ENCODE measurements around the gene DDIAS. TPM values are rescaled to one million over a fixed set of nuclear protein-coding genes. Genes with fewer than 3 reads are reported as not detected.
"Not testable (repeated sequence)": the region's sequence is repeated elsewhere in the genome, so short reads cannot be mapped to it uniquely, and the experiment has no call there.

The DDIAS gene
- total RNA-seq, 2 donors from 2014 or later = 14.4 to 24.1 TPM

DNA sequence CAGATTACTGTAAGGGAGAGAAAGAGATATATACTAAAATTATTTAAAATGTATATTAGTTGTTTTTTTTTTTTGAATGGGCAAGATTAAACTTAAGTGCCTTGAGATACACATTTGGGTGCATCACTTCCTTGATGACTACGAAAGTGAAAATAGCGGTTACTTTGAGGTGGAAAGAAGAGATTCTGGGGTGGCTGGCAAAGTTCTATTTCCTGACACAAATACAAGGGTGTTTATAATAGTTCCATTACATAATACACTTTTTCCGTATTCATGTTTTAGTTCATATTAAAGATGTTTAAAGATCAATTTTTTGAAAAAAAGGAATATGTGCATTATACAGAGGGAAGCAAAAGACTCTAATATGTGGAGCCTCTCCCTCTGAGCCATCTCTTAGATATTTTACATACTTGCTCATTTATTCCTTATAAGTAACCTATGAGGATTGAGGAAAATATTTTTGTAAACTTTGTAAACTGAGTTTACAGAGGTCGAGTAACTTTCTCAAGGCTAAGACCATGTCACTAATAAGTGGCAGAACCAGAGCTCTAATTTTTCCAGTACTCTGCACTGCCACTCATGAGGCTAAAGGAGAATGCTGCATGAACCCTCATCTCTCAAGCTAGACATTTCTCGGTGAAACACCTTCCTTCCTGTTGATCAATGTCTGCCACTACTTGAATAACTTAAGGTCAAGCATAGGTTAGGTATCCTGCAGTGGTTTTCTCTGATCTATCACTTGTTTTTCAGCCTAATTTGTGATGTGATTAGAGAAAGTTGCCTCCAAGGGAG, 58.6 kb downstream of the DDIAS start:
- no peak overlapping the region for H3K4me3 ChIP-seq (ENCODE audit: low read length)
- TF ChIP-seq, protein P1, sequence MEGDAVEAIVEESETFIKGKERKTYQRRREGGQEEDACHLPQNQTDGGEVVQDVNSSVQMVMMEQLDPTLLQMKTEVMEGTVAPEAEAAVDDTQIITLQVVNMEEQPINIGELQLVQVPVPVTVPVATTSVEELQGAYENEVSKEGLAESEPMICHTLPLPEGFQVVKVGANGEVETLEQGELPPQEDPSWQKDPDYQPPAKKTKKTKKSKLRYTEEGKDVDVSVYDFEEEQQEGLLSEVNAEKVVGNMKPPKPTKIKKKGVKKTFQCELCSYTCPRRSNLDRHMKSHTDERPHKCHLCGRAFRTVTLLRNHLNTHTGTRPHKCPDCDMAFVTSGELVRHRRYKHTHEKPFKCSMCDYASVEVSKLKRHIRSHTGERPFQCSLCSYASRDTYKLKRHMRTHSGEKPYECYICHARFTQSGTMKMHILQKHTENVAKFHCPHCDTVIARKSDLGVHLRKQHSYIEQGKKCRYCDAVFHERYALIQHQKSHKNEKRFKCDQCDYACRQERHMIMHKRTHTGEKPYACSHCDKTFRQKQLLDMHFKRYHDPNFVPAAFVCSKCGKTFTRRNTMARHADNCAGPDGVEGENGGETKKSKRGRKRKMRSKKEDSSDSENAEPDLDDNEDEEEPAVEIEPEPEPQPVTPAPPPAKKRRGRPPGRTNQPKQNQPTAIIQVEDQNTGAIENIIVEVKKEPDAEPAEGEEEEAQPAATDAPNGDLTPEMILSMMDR (conservative IDR thresholded peaks at IDR 0.05) = no peak
- peaks cover 15% of the 10 kb centered on the region for H3K4me1 Mint-ChIP-seq
- H3K36me3 Mint-ChIP-seq (ENCODE audit: low read depth) = no peaks in the 10 kb centered on the region
- H3K9me3 Mint-ChIP-seq = peaks cover 3% of the 10 kb centered on the region
- H3K4me1 ChIP-seq (ENCODE audit: control insufficient read depth, insufficient read depth, low read length) = no peaks in the 10 kb centered on the region
- H3K4me3 Mint-ChIP-seq = no peak overlapping the region
- no peaks in the 10 kb centered on the region for H3K36me3 ChIP-seq (ENCODE audit: control insufficient read depth, insufficient read depth, low read length)
- no peaks in the 10 kb centered on the region for H3K9me3 ChIP-seq (ENCODE audit: control insufficient read depth, low read length)
- DNase-seq = no peak
- H3K9ac ChIP-seq (ENCODE audit: extremely low read depth, low read length, poor library complexity, severe bottlenecking) = no peak overlapping the region
- no peak overlapping the region for H3K27ac ChIP-seq (ENCODE audit: low read depth, low read length)
- H3K27me3 ChIP-seq (ENCODE audit: control insufficient read depth, insufficient read depth, low read length, poor library complexity, severe bottlenecking) = no peaks in the 10 kb centered on the region
- 94 to 100% methylated on average over 1 to 4 of the region's 5 CpGs for WGBS, 2 experiments (ENCODE audit: insufficient coverage in 1 of 2, insufficient read length in 1 of 2)
- H3K27ac Mint-ChIP-seq = no peak overlapping the region
- H3K27me3 Mint-ChIP-seq (ENCODE audit: insufficient read depth) = peaks cover 7% of the 10 kb centered on the region

- H3K9ac ChIP-seq (ENCODE audit: extremely low read depth, low read length, poor library complexity, severe bottlenecking) = no peak overlapping the region
- H3K4me1 ChIP-seq (ENCODE audit: control insufficient read depth, insufficient read depth, low read length) = no peaks in the 10 kb centered on the region
- H3K36me3 ChIP-seq (ENCODE audit: control insufficient read depth, insufficient read depth, low read length) = no peaks in the 10 kb centered on the region
- Mint-ChIP-seq H3K4me1 (peaks cover 15% of the 10 kb centered on the region), H3K27ac (no peak overlapping the region), H3K27me3 (ENCODE audit: insufficient read depth) (peaks cover 7% of the 10 kb centered on the region), H3K36me3 (ENCODE audit: low read depth) (no peaks in the 10 kb centered on the region), H3K9me3 (no peaks in the 10 kb centered on the region), H3K4me3 (no peak overlapping the region)
- no peaks in the 10 kb centered on the region for H3K27me3 ChIP-seq (ENCODE audit: control insufficient read depth, insufficient read depth, low read length, poor library complexity, severe bottlenecking)
- TF ChIP-seq, protein P1 (conservative IDR thresholded peaks at IDR 0.05) = no peak
- no peak for DNase-seq
- WGBS, 2 experiments (ENCODE audit: insufficient coverage in 1 of 2, insufficient read length in 1 of 2) = 86 to 97% methylated on average over 1 to 2 of the region's 2 CpGs
- no peak overlapping the region for H3K4me3 ChIP-seq (ENCODE audit: low read length)
- no peak overlapping the region for H3K27ac ChIP-seq (ENCODE audit: low read depth, low read length)
- H3K9me3 ChIP-seq (ENCODE audit: control insufficient read depth, low read length) = no peaks in the 10 kb centered on the region
Observed at GRCh38 chr11:82960779-82961143, 59.2 kb downstream of the DDIAS start.

DNA sequence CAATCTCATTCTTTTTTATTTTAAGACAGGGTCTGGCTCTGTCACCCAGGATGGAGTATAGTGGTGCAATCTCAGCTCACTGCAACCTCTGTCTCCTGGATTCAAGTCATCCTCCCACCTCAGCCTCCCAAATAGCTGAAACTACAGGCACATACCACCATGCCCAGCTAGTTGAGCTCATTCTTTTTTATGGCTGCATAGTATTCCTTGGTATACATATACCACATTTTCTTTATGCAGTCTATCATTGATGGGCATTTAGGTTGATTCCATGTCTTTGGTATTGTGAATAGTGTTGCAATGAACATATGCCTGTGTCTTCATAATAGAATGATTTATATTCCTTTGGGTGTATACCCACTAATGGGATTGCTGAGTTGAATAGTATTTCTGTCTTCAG, 60.5 kb downstream of the DDIAS start:
- H3K27me3 Mint-ChIP-seq (ENCODE audit: insufficient read depth); H3K36me3 ChIP-seq (ENCODE audit: control insufficient read depth, insufficient read depth, low read length); H3K4me1 Mint-ChIP-seq; H3K4me1 ChIP-seq (ENCODE audit: control insufficient read depth, insufficient read depth, low read length); DNase-seq; H3K9me3 Mint-ChIP-seq; H3K4me3 ChIP-seq (ENCODE audit: low read length); H3K27ac ChIP-seq (ENCODE audit: low read depth, low read length); H3K27ac Mint-ChIP-seq; H3K4me3 Mint-ChIP-seq; H3K9ac ChIP-seq (ENCODE audit: extremely low read depth, low read length, poor library complexity, severe bottlenecking); H3K9me3 ChIP-seq (ENCODE audit: control insufficient read depth, low read length); H3K27me3 ChIP-seq (ENCODE audit: control insufficient read depth, insufficient read depth, low read length, poor library complexity, severe bottlenecking); H3K36me3 Mint-ChIP-seq (ENCODE audit: low read depth): not testable (repeated sequence)

- WGBS, 2 experiments (ENCODE audit: insufficient coverage in 1 of 2, insufficient read length in 1 of 2) = 69 to 87% methylated on average over 3 to 4 of the region's 4 CpGs
- Mint-ChIP-seq H3K36me3 (ENCODE audit: low read depth) (no peaks in the 10 kb centered on the region), H3K27me3 (ENCODE audit: insufficient read depth) (peaks cover 7% of the 10 kb centered on the region), H3K4me1 (no peaks in the 10 kb centered on the region), H3K4me3 (no peak overlapping the region), H3K9me3 (peaks cover 4% of the 10 kb centered on the region), H3K27ac (no peak overlapping the region)
- Histone ChIP-seq H3K9me3 (ENCODE audit: control insufficient read depth, low read length) (no peaks in the 10 kb centered on the region), H3K27ac (ENCODE audit: low read depth, low read length) (no peak overlapping the region), H3K4me3 (ENCODE audit: low read length) (no peak overlapping the region), H3K36me3 (ENCODE audit: control insufficient read depth, insufficient read depth, low read length) (no peaks in the 10 kb centered on the region), H3K27me3 (ENCODE audit: control insufficient read depth, insufficient read depth, low read length, poor library complexity, severe bottlenecking) (no peaks in the 10 kb centered on the region), H3K4me1 (ENCODE audit: control insufficient read depth, insufficient read depth, low read length) (no peaks in the 10 kb centered on the region), H3K9ac (ENCODE audit: extremely low read depth, low read length, poor library complexity, severe bottlenecking) (no peak overlapping the region)
- TF ChIP-seq, protein P1 (conservative IDR thresholded peaks at IDR 0.05) = no peak
- DNase-seq = no peak
Observed at GRCh38 chr11:82967381-82967780, 65.8 kb downstream of the DDIAS start.
